ENCODE measurements around the gene CLDND2. TPM values are rescaled to one million over a fixed set of nuclear protein-coding genes. Genes with fewer than 3 reads are reported as not detected.

CLDND2 gene
- total and polyA plus RNA-seq, 11 donors = 0.46 to 2.3 (median 0.92) TPM; not detected in 5

GRCh38 chr19:51331716-51332115, 37.1 kb downstream of the CLDND2 start:
- Histone ChIP-seq H3K36me3 (peaks cover 0 to 3% (median 0%) of the 10 kb centered on the region in 9 donors), H3K4me3 (no peak overlapping the region), H3K9me3 (peaks cover 0 to 5% (median 0%) of the 10 kb centered on the region in 12 donors), H3K4me1 (peaks cover 0 to 16% (median 4%) of the 10 kb centered on the region in 12 donors), H3K27me3 (peaks cover 17 to 53% (median 36%) of the 10 kb centered on the region in 9 donors), H3K27ac (no peak overlapping the region)
- TF ChIP-seq POLR2A (IDR thresholded peaks at IDR 0.05) (no peak), CTCF (IDR thresholded peaks at IDR 0.05) (no peak)
- DNase-seq (no peak), ATAC-seq (no peak)
- intact Hi-C loops (cut with DNase I) = loop anchor here in 4 of 10 donors (10.0 kb wide), 3 partner anchors 63 to 323 kb away; partner anchors contain the start of gene C19orf84 (in 2 of the 4)
- 88 to 93% (median 91%) methylated on average over 6 of the region's 6 CpGs for WGBS, 4 donors

GRCh38 chr19:51331193-51331592, 37.6 kb downstream of the CLDND2 start:
- intact Hi-C loops (cut with DNase I) = loop anchor here in 4 of 10 donors (10.0 kb wide), 3 partner anchors 64 to 324 kb away; partner anchors contain the start of gene C19orf84 (in 2 of the 4)
- TF ChIP-seq POLR2A (IDR thresholded peaks at IDR 0.05) = no peak
- no peak for TF ChIP-seq CTCF (IDR thresholded peaks at IDR 0.05)
- Histone ChIP-seq H3K9me3 (peaks cover 0 to 5% (median 0%) of the 10 kb centered on the region in 12 donors), H3K4me1 (peaks cover 0 to 17% (median 4%) of the 10 kb centered on the region in 12 donors), H3K27me3 (peaks cover 23 to 58% (median 41%) of the 10 kb centered on the region in 9 donors), H3K4me3 (no peak overlapping the region), H3K36me3 (peaks cover 0 to 3% (median 0%) of the 10 kb centered on the region in 9 donors), H3K27ac (no peak overlapping the region)
- DNase-seq (no peak), ATAC-seq (no peak)
- WGBS, 4 donors = 61 to 89% (median 79%) methylated on average over 3 of the region's 3 CpGs

- no peak for TF ChIP-seq CTCF (IDR thresholded peaks at IDR 0.05)
- no peak for TF ChIP-seq POLR2A (IDR thresholded peaks at IDR 0.05)
- 92 to 97% (median 94%) methylated on average over 4 of the region's 4 CpGs for WGBS, 4 donors
- no peak for ATAC-seq
- peaks cover 24 to 65% (median 43%) of the 10 kb centered on the region in 9 donors for H3K27me3 ChIP-seq
- peaks cover 0 to 5% (median 0%) of the 10 kb centered on the region in 12 donors for H3K9me3 ChIP-seq
- H3K36me3 ChIP-seq = peaks cover 0 to 3% (median 0%) of the 10 kb centered on the region in 9 donors
- intact Hi-C loops (cut with DNase I) = loop anchor here in 4 of 10 donors (10.0 kb wide), 3 partner anchors 64 to 324 kb away; partner anchors contain the start of gene C19orf84 (in 2 of the 4)
- H3K4me3 ChIP-seq = no peak overlapping the region
- no peak for DNase-seq
- H3K27ac ChIP-seq = no peak overlapping the region
- peaks cover 0 to 17% (median 4%) of the 10 kb centered on the region in 12 donors for H3K4me1 ChIP-seq
These were observed 38.4 kb downstream of the CLDND2 start for GRCh38 chr19:51330366-51330765.

- WGBS, 4 donors = 86 to 90% (median 89%) methylated on average over 5 of the region's 5 CpGs
- Histone ChIP-seq H3K9me3 (peaks cover 0 to 5% (median 0%) of the 10 kb centered on the region in 12 donors), H3K27me3 (peaks cover 24 to 65% (median 43%) of the 10 kb centered on the region in 9 donors), H3K4me3 (no peak overlapping the region), H3K4me1 (peaks cover 0 to 17% (median 4%) of the 10 kb centered on the region in 12 donors), H3K27ac (no peak overlapping the region), H3K36me3 (peaks cover 0 to 3% (median 0%) of the 10 kb centered on the region in 9 donors)
- ATAC-seq (no peak), DNase-seq (no peak)
- intact Hi-C loops (cut with DNase I) = no loop called here
- no peak for TF ChIP-seq CTCF (IDR thresholded peaks at IDR 0.05)
- TF ChIP-seq POLR2A (IDR thresholded peaks at IDR 0.05) = no peak
These were observed 39.4 kb downstream of the CLDND2 start for GRCh38 chr19:51329411-51329810.
